Hepatocyte (in vitro differentiated cells): ENCODE measurements around the gene DENND4C. TPM values are rescaled to one million over a fixed set of nuclear protein-coding genes. Genes with fewer than 3 reads are reported as not detected.
A peak's percentile ranks its signal among the peaks of the same experiment; 100 is the strongest.
"Not testable (repeated sequence)": the region's sequence is repeated elsewhere in the genome, so short reads cannot be mapped to it uniquely, and the experiment has no call there.

Experiments used
- DNase-seq: peaks from one replicate; pipeline ENCODE4 v3.0.0-alpha.2; 2016; ENCODE audit warnings: low spot score
- H2AFZ ChIP-seq: fragments of 200-600 bp; sonication (generic); 2 replicates; pipeline ENCODE4 v1.6.0; 2016; ENCODE audit warnings: antibody characterized with exemption, mild to moderate bottlenecking
- H3K27ac ChIP-seq: fragments of 200-600 bp; sonication (generic); 2 replicates; pipeline ENCODE4 v1.5.1; 2016; ENCODE audit warnings: mild to moderate bottlenecking
- H3K27me3 ChIP-seq: fragments of 200-600 bp; sonication (generic); 2 replicates; pipeline ENCODE4 v1.6.1; 2016
- H3K36me3 ChIP-seq: fragments of 200-600 bp; sonication (generic); replicated peaks from 2 replicates; pipeline ENCODE4 v1.5.1; 2016; ENCODE audit warnings: low read depth; ENCODE audit not compliant: insufficient read depth
- H3K4me1 ChIP-seq: fragments of 200-600 bp; sonication (generic); 2 replicates; pipeline ENCODE4 v1.5.1; 2016; ENCODE audit warnings: mild to moderate bottlenecking, moderate library complexity; ENCODE audit not compliant: insufficient read depth
- H3K4me2 ChIP-seq: fragments of 200-600 bp; sonication (generic); 2 replicates; pipeline ENCODE4 v1.6.0; 2016
- H3K4me3 ChIP-seq: fragments of 200-600 bp; sonication (generic); 2 replicates; pipeline ENCODE4 v1.5.1; 2016; ENCODE audit warnings: mild to moderate bottlenecking
- H3K79me2 ChIP-seq: fragments of 200-600 bp; sonication (generic); 2 replicates; pipeline ENCODE4 v1.6.0; 2017; ENCODE audit warnings: mild to moderate bottlenecking
- H3K9me2 ChIP-seq: fragments of 200-600 bp; sonication (generic); replicated peaks from 2 replicates; pipeline ENCODE4 v1.6.0; 2017; ENCODE audit warnings: mild to moderate bottlenecking; ENCODE audit not compliant: insufficient read depth
- H3K9me3 ChIP-seq: fragments of 200-600 bp; sonication (generic); 2 replicates; pipeline ENCODE4 v1.5.1; 2016; ENCODE audit warnings: low read depth, mild to moderate bottlenecking
- H4K20me1 ChIP-seq: fragments of 200-600 bp; sonication (generic); 2 replicates; pipeline ENCODE4 v1.6.0; 2016; ENCODE audit warnings: mild to moderate bottlenecking; ENCODE audit not compliant: insufficient read depth, poor library complexity, severe bottlenecking
- CTCF ChIP-seq: fragments of 200-600 bp; sonication (generic); IDR thresholded peaks from 2 replicates; pipeline ENCODE4 v1.5.1; 2016; ENCODE audit warnings: antibody characterized with exemption, mild to moderate bottlenecking; ENCODE audit not compliant: poor library complexity
- EZH2 ChIP-seq: fragments of 200-600 bp; sonication (generic); IDR thresholded peaks from 2 replicates; pipeline ENCODE4 v1.6.1; 2016; ENCODE audit warnings: antibody characterized with exemption, mild to moderate bottlenecking, borderline replicate concordance
- EZH2phosphoT487 ChIP-seq: fragments of 200-600 bp; sonication (generic); IDR thresholded peaks from one replicate; pipeline ENCODE4 v1.6.1; 2018; ENCODE audit warnings: antibody characterized with exemption, mild to moderate bottlenecking, low read depth, moderate library complexity; ENCODE audit not compliant: unreplicated experiment, severe bottlenecking
- WGBS: methylation state at CpG from one replicate; pipeline ENCODE4 v1.1.6; 2016; ENCODE audit warnings: low lambda C conversion rate; ENCODE audit errors: missing lambda C conversion rate; 5-methylcytosine and 5-hydroxymethylcytosine counted together
- polyA plus RNA-seq: library from polyadenylated mRNA; unstranded; fragments of >200 nt; fragmentation: Nextera tagmentation; extraction: Ambion mirVana; gene quantifications from 2 replicates; pipeline ENCODE4 v1.2.1, GENCODE V29; 2016
- total RNA-seq: library from RNA; depleted of rRNA; stranded (reverse); fragments of >200 nt; gene quantifications from 2 replicates; pipeline ENCODE4 v1.2.3, GENCODE V29; 2014

The DENND4C gene
- total and polyA plus RNA-seq, 2 experiments from 2014 or later = 14.9 to 82.6 TPM

GRCh38 chr9:19397845-19398244 lies 167.4 kb downstream of the DENND4C start:
- Histone ChIP-seq H3K27ac (peak overlapping the region; percentile 85), H3K4me1 (peaks cover 4% of the 10 kb centered on the region), H3K4me2 (peak overlapping the region; percentile 33), H3K36me3 (no peaks in the 10 kb centered on the region), H3K9me2 (no peaks in the 10 kb centered on the region), H4K20me1 (no peaks in the 10 kb centered on the region), H3K9me3 (peaks cover 3% of the 10 kb centered on the region), H3K4me3 (no peak overlapping the region), H3K79me2 (no peaks in the 10 kb centered on the region), H3K27me3 (no peaks in the 10 kb centered on the region), H2AFZ (no peak overlapping the region)
- 68% methylated on average over 1 of the region's 1 CpG for WGBS
- peak; percentile 45 for DNase-seq
- TF ChIP-seq CTCF (no peak), EZH2phosphoT487 (no peak), EZH2 (no peak)

GRCh38 chr9:19403231-19403630 lies 172.7 kb downstream of the DENND4C start:
- H3K9me3 ChIP-seq, H2AFZ ChIP-seq, H3K36me3 ChIP-seq, H3K27ac ChIP-seq, H3K79me2 ChIP-seq, H3K9me2 ChIP-seq, H3K27me3 ChIP-seq, H3K4me2 ChIP-seq, H3K4me3 ChIP-seq, DNase-seq, H4K20me1 ChIP-seq, H3K4me1 ChIP-seq: not testable (repeated sequence)
- 57% methylated on average over 4 of the region's 4 CpGs for WGBS

- peak overlapping the region; percentile 80 for H3K27ac ChIP-seq
- 83% methylated on average over 4 of the region's 4 CpGs for WGBS
- H3K4me3 ChIP-seq = no peak overlapping the region
- no peaks in the 10 kb centered on the region for H3K36me3 ChIP-seq
- H3K4me2 ChIP-seq = no peak overlapping the region
- H3K9me3 ChIP-seq = peaks cover 6% of the 10 kb centered on the region
- TF ChIP-seq CTCF = no peak
- TF ChIP-seq EZH2 = no peak
- no peak for TF ChIP-seq EZH2phosphoT487
- peak; percentile 61 for DNase-seq
- H4K20me1 ChIP-seq = no peaks in the 10 kb centered on the region
- H2AFZ ChIP-seq = no peak overlapping the region
- H3K4me1 ChIP-seq = peaks cover 6% of the 10 kb centered on the region
- no peaks in the 10 kb centered on the region for H3K79me2 ChIP-seq
- no peaks in the 10 kb centered on the region for H3K27me3 ChIP-seq
- H3K9me2 ChIP-seq = no peaks in the 10 kb centered on the region
These were observed 174.0 kb downstream of the DENND4C start for GRCh38 chr9:19404283-19405075.

- DNase-seq = no peak
- Histone ChIP-seq H2AFZ (no peak overlapping the region), H3K36me3 (no peaks in the 10 kb centered on the region), H3K9me2 (no peaks in the 10 kb centered on the region), H3K79me2 (peaks cover 4% of the 10 kb centered on the region), H3K4me1 (peaks cover 6% of the 10 kb centered on the region), H3K4me3 (no peak overlapping the region), H3K27ac (peak overlapping the region; percentile 80), H3K27me3 (no peaks in the 10 kb centered on the region), H3K9me3 (peaks cover 6% of the 10 kb centered on the region), H3K4me2 (no peak overlapping the region), H4K20me1 (no peaks in the 10 kb centered on the region)
- WGBS = 93% methylated on average over 1 of the region's 1 CpG
- TF ChIP-seq EZH2 (no peak), CTCF (no peak), EZH2phosphoT487 (no peak)
These were observed 175.3 kb downstream of the DENND4C start for GRCh38 chr9:19405771-19406170.
